K562 (cell line): ENCODE data around the gene CCDC136. TPM values are rescaled to one million over a fixed set of nuclear protein-coding genes. Genes with fewer than 3 reads are reported as not detected.

Experiments
- ADNP ChIP-seq: fragments of 200-800 bp; sonication (Bioruptor generic); IDR thresholded peaks from 2 replicates; pipeline ENCODE4 v1.6.1; 2016; ENCODE audit warnings: missing genetic modification characterization, missing compliant biosample characterization
- COPS2 ChIP-seq: fragments of 450-650 bp; conservative IDR thresholded peaks from 2 replicates; pipeline ENCODE4 v1.6.1; 2016; ENCODE audit warnings: mild to moderate bottlenecking, moderate library complexity
- CREM ChIP-seq: IDR thresholded peaks from 2 replicates; pipeline ENCODE4 v1.6.1; 2014; ENCODE audit warnings: antibody characterized with exemption, low read depth
- CTCF ChIP-seq, 3 experiments: IDR thresholded peaks in 2 of 3; conservative IDR thresholded peaks in 1 of 3; 2 replicates each; pipeline ENCODE4 v1.5.1; 2011 to 2012; ENCODE audit warnings: low read length in 3 of 3, mild to moderate bottlenecking in 3 of 3, control low read depth in 2 of 3, improper control_type of control experiment in 1 of 3, inconsistent platforms in 1 of 3, low read depth in 1 of 3, mixed read lengths in 1 of 3, moderate library complexity in 1 of 3; ENCODE audit not compliant: insufficient read depth in 2 of 3
- ELF4 ChIP-seq: fragments of 450-650 bp; formaldehyde crosslinking; IDR thresholded peaks from 2 replicates; pipeline ENCODE4 v1.4.0; 2022; ENCODE audit warnings: missing genetic modification characterization
- FOXA1 ChIP-seq: fragments of 450-650 bp; IDR thresholded peaks from 2 replicates; pipeline ENCODE4 v1.6.1; 2016; ENCODE audit warnings: mild to moderate bottlenecking, borderline replicate concordance
- GATAD2A ChIP-seq: fragments of 450-650 bp; IDR thresholded peaks from 2 replicates; pipeline ENCODE4 v1.6.1; 2017
- GTF2A2 ChIP-seq: IDR thresholded peaks from 2 replicates; pipeline ENCODE4 v1.6.1; 2016; ENCODE audit warnings: mild to moderate bottlenecking, missing genetic modification characterization, missing compliant biosample characterization
- HNRNPH1 ChIP-seq: fragments of 200-400 bp; formaldehyde crosslinking; optimal IDR thresholded peaks from 2 replicates; pipeline ENCODE3; 2017; ENCODE audit warnings: low read depth, mild to moderate bottlenecking, low read length, moderate library complexity
- JUN ChIP-seq, 2 experiments: sonication (generic) in 1 of 2; formaldehyde crosslinking in 1 of 2; IDR thresholded peaks; 2 replicates each; pipeline versions ENCODE4 v1.6.1 to v1.8.0; 2012 to 2022; ENCODE audit warnings: borderline replicate concordance in 2 of 2, mild to moderate bottlenecking in 2 of 2, improper control_type of control experiment in 1 of 2, low read depth in 1 of 2, low read length in 1 of 2, missing genetic modification reagents in 1 of 2
- MEF2A ChIP-seq: IDR thresholded peaks from 2 replicates; pipeline ENCODE4 v1.6.1; 2011; ENCODE audit warnings: low read depth, mild to moderate bottlenecking, low read length, moderate library complexity; ENCODE audit not compliant: control insufficient read depth
- MEF2D ChIP-seq: conservative IDR thresholded peaks from 2 replicates; pipeline ENCODE4 v1.6.1; 2016; ENCODE audit warnings: low read depth, missing genetic modification characterization, missing compliant biosample characterization
- NFIC ChIP-seq: fragments of 450-650 bp; IDR thresholded peaks from 2 replicates; pipeline ENCODE4 v1.6.1; 2017; ENCODE audit warnings: mild to moderate bottlenecking, inconsistent platforms
- NR2C1 ChIP-seq, 2 experiments: fragments of 450-650 bp; IDR thresholded peaks; 2 replicates each; pipeline ENCODE4 v1.6.1; 2017; ENCODE audit warnings: mild to moderate bottlenecking in 2 of 2, antibody characterized with exemption in 1 of 2, inconsistent platforms in 1 of 2, missing compliant biosample characterization in 1 of 2, missing genetic modification characterization in 1 of 2
- PCBP2 ChIP-seq: fragments of 200-400 bp; formaldehyde crosslinking; IDR thresholded peaks from 2 replicates; pipeline ENCODE4 v1.6.1; 2018; ENCODE audit warnings: low read length, low read depth, mild to moderate bottlenecking, moderate library complexity; ENCODE audit not compliant: poor library complexity, severe bottlenecking
- SNIP1 ChIP-seq: fragments of 450-650 bp; IDR thresholded peaks from 2 replicates; pipeline ENCODE4 v1.7.1; 2017; ENCODE audit warnings: low read depth, mild to moderate bottlenecking
- TAF15 ChIP-seq: fragments of 200-400 bp; formaldehyde crosslinking; IDR thresholded peaks from 2 replicates; pipeline ENCODE4 v1.6.1; 2017; ENCODE audit warnings: mild to moderate bottlenecking, low read depth, low read length, moderate library complexity
- ZBTB11 ChIP-seq, 3 experiments: fragments of 200-800 bp in 1 of 3; fragments of 250-450 bp in 1 of 3; fragments of 450-650 bp in 1 of 3; sonication (Bioruptor Pico) in 1 of 3; sonication (Bioruptor generic) in 1 of 3; formaldehyde crosslinking in 1 of 3; IDR thresholded peaks; 2 replicates each; pipeline versions ENCODE4 v1.6.1 to v1.8.0; 2016 to 2022; ENCODE audit warnings: mild to moderate bottlenecking in 2 of 3, missing genetic modification characterization in 2 of 3, missing compliant biosample characterization in 1 of 3, moderate library complexity in 1 of 3
- ZFX ChIP-seq: sonication (generic); formaldehyde crosslinking; IDR thresholded peaks from 2 replicates; pipeline ENCODE4 v1.8.0; 2022; ENCODE audit warnings: mild to moderate bottlenecking, missing genetic modification reagents, moderate library complexity
- ZNF507 ChIP-seq: conservative IDR thresholded peaks from 2 replicates; pipeline ENCODE4 v1.6.1; 2017; ENCODE audit warnings: missing genetic modification characterization, missing compliant biosample characterization
- ZNF586 ChIP-seq: fragments of 450-650 bp; formaldehyde crosslinking; conservative IDR thresholded peaks from 2 replicates; pipeline ENCODE4 v1.4.0; 2020; ENCODE audit warnings: mild to moderate bottlenecking, moderate library complexity
- ZNF76 ChIP-seq: fragments of 250-450 bp; sonication (Bioruptor Pico); IDR thresholded peaks from 2 replicates; pipeline ENCODE4 v1.4.0; 2020; ENCODE audit warnings: mild to moderate bottlenecking, moderate library complexity, borderline replicate concordance
- ZNF79 ChIP-seq: fragments of 250-450 bp; sonication (Bioruptor Pico); IDR thresholded peaks from 2 replicates; pipeline ENCODE4 v1.4.0; 2020; ENCODE audit warnings: low read depth, mild to moderate bottlenecking, moderate library complexity
- polyA plus RNA-seq, 8 experiments: library from polyadenylated mRNA; depleted of rRNA in 4 of 8; stranded (reverse) in 5 of 8; unstranded in 3 of 8; fragments of >200 nt; fragmentation: Nextera tagmentation in 2 of 8; fragmentation: Illumina TruSeq in 1 of 8; extraction: Ambion mirVana in 2 of 8; extraction: Trizol in 1 of 8; gene quantifications; 2 replicates each; pipeline versions ENCODE4 v1.2.1 to v1.2.3, GENCODE V29; 2011 to 2014; ENCODE audit warnings: inconsistent platforms in 1 of 8, missing spikeins in 1 of 8
- total RNA-seq, 7 experiments: library from RNA; depleted of rRNA in 6 of 7; stranded (reverse); fragments of >200 nt in 6 of 7; fragmentation: Illumina TruSeq in 2 of 7; extraction: Trizol in 2 of 7; gene quantifications; 2 replicates each; pipeline versions ENCODE4 v1.2.1 to v1.2.3, GENCODE V29; 2011 to 2021; ENCODE audit warnings: low replicate concordance in 1 of 7

Gene CCDC136
- total and polyA plus RNA-seq, 9 of the 15 experiments (the other 6 are each of a cell fraction or from before 2014, with no cell fraction given): 2.4 to 40.8 (median 26.5) TPM

GRCh38 chr7:128827971-128828711, 36.4 kb downstream of the CCDC136 start (continued):
- TF ChIP-seq JUN (IDR thresholded peaks at IDR 0.05; ENCODE audit: borderline replicate concordance, low read depth, low read length): 0 out of 2 replicates have a peak, but pooled peaks have one; percentile 10
- TF ChIP-seq JUN (CRISPR knock-in tag; IDR thresholded peaks at IDR 0.05; ENCODE audit: borderline replicate concordance): no peak
- no peak for TF ChIP-seq ZNF586
- TF ChIP-seq ELF4 (CRISPR knock-in tag): no peak
- TF ChIP-seq CREM: peak; percentile 43; the same call in 1 of the 2 replicates
- TF ChIP-seq SNIP1: no peak
- TF ChIP-seq ADNP (tag): no peak
- no peak for TF ChIP-seq CTCF (IDR thresholded peaks at IDR 0.05 in 2 of 3, conservative IDR thresholded peaks at IDR 0.05 in 1 of 3; ENCODE audit: insufficient read depth in 2 of 3, low read depth in 1 of 3, low read length in 3 of 3)
- TF ChIP-seq PCBP2: no peak
- TF ChIP-seq ZFX (CRISPR knock-in tag): no peak
- TF ChIP-seq COPS2: no peak
- no peak for TF ChIP-seq ZNF507 (tag)
- TF ChIP-seq NR2C1 (IDR thresholded peaks at IDR 0.05): no peak
- no peak; the same call in 1 of the 2 replicates for TF ChIP-seq NR2C1 (tag; IDR thresholded peaks at IDR 0.05)
- no peak for TF ChIP-seq TAF15
- TF ChIP-seq HNRNPH1: no peak
- 0 out of 2 replicates have a peak, but pooled peaks have one; percentile 23 for TF ChIP-seq MEF2D
- no peak for TF ChIP-seq GATAD2A
- TF ChIP-seq ZNF79 (CRISPR knock-in tag): no peak
- no peak for TF ChIP-seq NFIC
- TF ChIP-seq ZBTB11 (CRISPR knock-in tag; IDR thresholded peaks at IDR 0.05): no peak
- TF ChIP-seq FOXA1: no peak
- no peak for TF ChIP-seq GTF2A2 (tag)
- TF ChIP-seq ZNF76 (CRISPR knock-in tag): no peak
- TF ChIP-seq MEF2A: peak; percentile 76; the same call in 1 of the 2 replicates
